NCI-H1694 treated with DMSO at 0.1 percent for 48 hours (cell line): ENCODE results near the gene KCNH4.

ENCODE experiments used
- DNase-seq: peaks from one replicate; lab custom pipeline; 2025; lab: John Stamatoyannopoulos, UW

KCNH4 gene

DNA sequence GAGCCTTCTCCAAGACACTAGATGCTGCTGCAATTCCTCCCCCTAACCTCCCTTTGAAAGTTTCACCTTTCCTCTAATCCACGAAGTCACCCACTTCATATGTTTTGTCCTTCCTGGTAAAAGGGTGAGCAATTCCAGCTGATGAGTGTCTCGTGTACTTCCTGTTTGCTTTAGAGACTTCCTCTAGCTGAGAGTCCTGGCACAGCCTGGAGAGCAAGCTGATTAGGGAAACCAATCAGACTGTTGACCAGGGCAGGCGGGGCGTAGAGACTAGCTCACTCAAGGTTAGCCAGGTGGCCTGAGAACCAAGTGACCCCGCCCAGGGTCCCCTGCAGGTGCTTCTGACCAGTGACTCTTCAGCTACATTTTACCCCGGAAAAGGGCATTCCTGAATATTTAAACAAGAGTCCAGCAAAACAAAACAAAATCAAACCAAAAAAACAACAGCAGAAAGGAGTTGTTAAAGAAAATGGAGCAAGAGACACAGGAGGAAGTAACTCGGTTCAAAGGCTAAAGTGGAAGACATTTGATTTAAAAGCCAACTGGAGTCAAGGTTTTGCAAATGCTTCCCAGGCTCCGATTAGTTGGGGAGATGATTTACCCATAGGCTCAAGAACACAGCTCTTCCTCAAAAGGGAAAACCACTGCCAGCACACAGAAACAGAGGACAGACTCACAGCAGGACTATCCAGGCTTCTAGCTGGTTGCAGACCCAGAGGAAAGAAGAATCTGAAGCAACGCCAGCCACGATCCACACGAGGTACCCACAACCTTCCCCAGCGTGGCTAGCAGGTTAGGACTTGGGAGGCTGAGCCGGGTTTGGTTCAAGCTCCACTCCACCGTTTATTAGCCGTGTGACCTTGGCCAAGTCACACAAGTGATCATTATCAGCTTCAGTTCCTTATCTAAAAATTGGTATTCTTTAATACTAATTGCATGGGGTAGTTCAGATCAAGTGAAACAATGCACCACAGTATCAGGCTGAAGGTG, 45.0 kb downstream of the KCNH4 start:
- DNase-seq: no peak

DNA sequence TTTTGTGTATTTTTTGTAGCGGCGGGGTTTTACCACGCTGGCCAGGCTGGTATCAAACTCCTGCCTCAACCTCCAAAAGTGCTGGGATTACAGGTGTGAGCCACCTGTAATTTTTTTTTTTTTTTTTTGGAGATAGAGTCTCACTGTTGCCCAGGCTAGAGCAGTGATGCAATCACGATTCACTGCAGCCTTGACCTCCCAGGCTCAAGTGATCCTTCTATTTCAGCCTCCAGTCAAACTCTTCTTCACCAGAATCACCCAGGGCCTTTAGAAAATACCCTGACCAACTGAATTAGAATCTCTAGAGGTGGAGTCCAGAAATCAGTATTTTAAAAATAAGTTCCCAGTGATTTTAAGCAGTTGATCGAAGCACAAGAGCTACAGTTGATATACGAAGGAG, 45.8 kb downstream of the KCNH4 start:
- no peak for DNase-seq

DNA sequence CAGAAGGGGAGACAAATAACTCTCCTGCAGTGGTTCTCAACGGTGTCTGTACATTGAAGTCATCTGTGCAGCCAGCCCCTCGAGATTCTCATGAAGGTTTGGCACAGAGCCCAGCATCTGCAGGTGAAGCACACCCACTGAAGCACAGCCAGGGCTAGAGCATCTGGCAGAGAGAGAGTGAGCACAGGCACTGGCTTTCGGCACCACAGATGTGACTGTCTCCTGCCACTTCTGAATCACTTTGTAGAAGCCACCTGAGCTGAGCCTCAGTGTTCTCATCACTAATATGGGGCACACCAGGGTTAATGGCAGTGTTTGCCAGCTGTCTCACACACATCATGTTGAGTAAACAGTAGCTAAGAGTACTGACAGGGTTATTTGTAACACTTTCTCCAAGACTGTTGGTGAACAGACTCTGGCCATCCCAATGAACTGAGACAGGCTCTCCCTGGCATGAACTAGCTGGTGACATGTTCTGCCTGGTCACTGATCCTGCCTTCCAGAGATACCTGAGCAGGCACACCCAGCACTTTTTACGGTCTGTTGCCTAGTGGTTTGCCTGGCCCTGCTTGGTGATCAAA, 47.4 kb downstream of the KCNH4 start:
- DNase-seq: peak; percentile 37

DNA sequence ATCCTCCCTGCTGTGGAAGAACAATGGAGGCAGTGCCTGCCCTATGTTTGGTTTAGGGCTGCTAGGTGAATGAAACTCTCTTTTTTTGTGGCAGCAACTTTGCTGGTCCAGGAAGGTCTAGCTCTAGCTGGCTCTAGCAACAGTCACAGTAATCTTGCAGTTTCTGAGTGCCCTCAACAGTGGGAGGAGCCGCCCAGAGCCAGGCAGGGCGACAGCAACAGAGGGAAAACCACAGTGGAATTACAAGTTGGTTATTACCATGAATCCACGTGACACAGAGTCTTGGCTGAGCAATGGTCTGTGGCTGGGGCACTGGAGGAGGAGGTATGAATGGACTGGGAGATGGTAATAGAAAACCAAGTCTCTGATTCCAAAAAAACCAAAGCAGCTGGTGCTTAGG, 48.0 kb downstream of the KCNH4 start:
- no peak for DNase-seq

DNA sequence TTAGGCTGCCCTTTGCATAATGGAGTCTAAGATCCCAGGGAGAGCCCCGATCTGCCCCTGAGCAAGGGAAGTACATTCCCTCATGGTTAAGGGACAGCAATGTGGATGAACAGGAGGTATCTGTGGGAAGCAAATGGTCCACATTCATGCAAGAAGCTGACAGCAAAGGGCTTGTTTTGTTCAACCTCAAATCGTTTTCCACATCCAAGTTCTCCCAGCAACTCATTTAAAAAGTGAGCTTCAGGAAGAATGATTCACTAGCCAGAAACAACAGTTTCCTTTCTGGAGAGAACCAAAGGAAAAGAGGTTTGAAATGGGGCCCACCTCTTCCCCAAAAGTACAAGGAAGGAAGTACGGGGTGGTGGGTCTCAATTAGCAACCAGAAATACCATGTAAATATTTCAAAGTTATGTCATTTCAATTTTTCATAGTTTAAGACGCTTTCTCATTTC, 48.9 kb downstream of the KCNH4 start:
- no peak for DNase-seq

DNA sequence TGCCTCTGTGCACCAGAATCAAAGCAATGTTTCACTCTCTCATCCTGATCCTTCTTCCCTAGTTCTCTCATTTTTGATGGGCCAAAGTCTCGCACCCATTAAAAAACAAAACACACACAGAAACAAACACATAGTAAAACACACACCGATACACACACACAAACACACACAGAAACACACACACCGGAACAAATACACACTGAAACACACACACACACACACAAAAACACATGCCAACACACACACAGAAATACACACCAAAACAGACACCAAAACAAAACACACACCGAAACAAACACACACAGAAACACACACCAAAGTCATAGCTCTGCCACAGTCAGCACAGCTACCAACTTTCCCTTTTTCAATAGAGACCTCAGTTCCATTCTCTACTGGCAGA, 49.7 kb downstream of the KCNH4 start:
- no peak for DNase-seq

DNA sequence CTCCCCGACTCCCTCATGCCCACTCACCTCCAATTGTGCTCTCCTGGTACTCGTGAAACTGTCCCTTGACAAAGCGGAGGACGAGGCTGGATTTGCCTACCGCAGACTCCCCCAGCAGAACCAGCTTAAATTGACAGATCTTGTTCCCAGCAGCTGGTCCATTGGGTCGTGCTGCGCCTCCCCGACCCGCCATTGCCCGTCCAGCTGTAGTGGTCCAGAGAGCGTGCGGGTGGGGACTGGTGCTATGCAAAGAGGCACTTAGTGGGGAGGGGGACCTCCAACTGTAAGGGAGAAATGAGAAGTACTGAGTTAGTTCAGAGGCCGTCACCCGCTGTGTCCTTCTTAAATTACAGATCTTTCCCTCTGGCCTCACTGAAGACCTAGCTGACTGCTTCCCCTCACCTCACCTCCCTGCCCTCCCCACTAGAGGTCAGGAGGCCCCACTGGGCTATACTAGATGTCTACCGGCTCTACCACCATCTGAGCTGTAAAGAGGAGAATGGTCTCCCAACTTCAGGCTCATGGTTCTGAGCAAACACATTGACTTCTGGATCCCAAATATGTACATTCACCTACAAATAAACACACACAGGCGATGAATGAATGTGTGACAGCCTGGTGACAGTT, 50.5 kb downstream of the KCNH4 start:
- DNase-seq: no peak

DNA sequence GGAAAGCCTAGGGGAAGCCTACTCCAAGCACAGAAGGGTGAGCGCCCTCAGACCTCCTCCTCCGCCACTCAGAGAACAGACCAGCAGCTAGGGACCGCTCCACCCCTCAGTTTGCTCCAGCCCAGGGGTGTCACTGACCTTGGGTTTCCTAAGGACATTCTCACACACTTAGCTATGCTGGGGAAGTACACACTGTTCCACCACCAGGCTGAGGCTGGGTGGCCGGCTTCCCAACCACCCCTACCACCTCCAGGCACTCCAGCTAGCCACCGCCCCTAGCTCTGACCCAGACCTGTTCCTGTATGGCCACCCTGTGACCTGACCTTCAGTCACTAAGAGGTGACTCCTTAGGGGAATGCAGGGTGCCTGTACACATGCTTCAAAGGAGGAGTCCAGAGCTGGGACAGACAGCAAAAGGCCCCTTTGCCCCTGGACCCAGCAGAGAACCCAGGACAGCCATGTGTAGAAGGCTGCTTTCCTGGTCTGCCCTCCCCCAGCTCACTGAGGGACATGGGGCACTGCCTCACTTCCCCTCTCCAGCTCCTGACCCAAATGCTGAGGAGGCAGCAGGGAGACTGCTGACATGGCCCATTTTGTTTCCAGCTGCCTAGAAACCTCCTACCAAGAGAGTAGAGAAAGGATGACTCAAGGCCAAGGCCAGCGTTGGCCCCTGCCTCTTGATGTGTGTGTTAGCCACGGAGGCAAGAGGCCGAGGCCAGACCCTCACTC, 51.7 kb downstream of the KCNH4 start:
- DNase-seq: no peak

DNA sequence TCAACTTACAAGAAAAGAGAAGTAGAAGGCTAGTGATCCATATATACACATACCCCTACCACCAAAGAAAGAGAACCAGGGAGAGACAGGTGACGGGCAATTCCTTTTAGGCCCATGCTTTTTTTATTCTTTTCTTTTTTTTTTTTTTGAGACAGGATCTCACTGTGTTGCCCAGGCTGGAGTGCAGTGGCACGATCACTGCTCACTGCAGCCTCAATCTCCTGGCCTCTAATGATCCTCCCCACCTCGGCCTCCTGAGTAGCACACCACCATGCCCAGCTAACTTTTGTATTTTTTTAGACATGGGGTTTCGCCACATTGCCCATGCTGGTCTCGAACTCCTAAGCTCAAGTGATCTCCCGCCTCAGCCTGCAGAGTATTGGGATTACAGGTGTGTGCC, 53.5 kb downstream of the KCNH4 start:
- DNase-seq: no peak

DNA sequence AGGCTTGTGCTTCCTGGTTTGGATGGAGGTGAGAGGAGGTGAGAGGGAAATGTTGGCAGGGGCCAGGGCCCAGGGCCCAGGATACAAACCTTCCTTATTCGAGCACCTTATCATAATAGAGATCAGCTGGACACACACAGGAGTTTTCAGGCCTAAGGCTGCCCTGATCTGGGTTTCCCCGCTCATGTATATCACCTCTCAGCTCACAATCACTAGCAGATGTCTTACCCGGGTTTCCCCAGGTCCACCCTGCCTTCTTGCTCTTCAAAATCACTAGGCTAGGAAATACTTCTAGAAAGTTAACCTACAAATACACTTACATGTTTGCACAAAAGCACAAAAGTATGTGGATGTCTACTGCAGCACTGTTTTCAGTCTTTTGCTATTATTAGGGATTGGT, 54.1 kb downstream of the KCNH4 start:
- no peak for DNase-seq

DNA sequence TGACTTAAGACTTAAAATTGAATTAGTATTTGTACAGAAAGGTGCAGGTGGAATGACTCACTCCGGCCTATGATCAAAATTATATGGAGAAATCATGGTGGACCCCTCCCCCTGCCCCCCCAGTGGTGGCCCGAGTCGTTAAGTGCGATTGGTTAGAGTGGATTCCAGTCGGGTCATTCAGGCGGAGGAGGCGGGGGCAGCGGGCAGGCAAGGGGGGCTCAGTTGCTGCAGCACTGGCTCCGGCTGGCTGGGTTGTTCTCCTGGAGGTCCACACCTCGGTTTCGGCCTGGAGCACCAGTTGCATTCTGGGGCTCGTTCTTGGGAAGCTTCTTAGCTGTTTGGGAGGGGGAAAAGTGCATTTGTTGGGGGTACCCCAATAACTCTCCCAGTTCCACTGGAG, 55.4 kb downstream of the KCNH4 start:
- DNase-seq: no peak

DNA sequence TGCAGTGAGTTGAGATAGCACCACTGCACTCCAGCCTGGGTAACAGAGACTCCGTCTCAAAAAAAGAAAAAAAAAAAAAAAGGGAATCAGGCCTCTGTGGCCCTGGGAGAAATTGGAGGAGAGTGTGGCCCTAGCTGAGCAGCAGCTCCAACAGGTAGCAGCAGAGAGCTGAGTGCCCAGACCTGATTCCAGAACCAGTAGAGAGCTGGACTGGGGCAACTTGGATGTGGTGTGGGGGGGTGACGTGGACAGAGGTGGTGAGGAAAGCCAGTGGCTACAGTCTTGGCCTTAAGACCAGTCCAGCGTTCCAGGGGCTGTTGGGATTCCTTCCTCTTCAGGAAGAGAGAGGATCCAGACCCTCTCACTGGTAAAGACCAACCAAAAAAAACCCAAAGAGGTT, 56.7 kb downstream of the KCNH4 start:
- DNase-seq: no peak

DNA sequence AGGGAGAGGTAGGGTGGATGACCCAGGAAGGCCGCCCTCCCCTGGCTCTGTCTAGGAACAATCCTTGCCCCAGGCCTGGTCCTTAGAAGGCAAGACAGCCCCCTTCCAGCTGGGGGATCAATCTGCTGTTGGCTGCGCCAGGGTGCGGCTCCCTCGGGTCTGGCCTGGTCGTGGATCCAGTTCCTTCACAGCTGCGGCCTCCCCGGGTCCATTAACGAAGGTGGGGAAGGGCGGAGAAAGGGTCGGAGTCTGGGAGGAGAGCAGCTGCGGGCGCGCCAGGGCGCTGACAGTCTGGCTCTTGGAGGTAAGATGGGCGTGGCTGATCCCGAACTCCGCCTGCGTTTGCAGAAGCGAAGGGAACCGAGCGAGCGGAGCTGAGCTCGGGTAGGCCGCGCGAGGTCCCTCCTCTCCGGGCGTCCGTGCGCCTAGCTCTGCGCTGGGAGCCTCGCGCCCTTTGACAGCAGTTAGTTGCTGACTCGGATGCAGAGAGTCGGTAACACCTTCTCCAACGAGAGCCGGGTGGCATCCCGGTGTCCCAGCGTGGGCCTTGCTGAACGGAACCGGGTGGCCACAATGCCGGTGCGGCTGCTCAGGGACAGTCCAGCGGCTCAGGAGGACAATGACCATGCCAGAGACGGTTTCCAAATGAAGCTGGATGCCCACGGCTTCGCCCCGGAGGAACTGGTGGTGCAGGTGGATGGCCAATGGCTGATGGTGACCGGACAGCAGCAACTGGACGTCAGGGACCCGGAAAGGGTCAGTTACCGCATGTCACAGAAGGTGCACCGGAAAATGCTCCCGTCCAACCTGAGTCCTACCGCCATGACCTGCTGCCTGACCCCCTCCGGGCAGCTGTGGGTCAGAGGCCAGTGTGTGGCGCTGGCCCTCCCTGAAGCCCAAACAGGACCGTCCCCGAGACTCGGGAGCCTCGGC, 58.3 kb downstream of the KCNH4 start, which contains the start of gene HSPB9:
TSS of gene HSPB9 (plus strand) at position 434 of the 933 bp plus-strand sequence. CDS start at position 481, 47 bp downstream.
- DNase-seq: no peak

DNA sequence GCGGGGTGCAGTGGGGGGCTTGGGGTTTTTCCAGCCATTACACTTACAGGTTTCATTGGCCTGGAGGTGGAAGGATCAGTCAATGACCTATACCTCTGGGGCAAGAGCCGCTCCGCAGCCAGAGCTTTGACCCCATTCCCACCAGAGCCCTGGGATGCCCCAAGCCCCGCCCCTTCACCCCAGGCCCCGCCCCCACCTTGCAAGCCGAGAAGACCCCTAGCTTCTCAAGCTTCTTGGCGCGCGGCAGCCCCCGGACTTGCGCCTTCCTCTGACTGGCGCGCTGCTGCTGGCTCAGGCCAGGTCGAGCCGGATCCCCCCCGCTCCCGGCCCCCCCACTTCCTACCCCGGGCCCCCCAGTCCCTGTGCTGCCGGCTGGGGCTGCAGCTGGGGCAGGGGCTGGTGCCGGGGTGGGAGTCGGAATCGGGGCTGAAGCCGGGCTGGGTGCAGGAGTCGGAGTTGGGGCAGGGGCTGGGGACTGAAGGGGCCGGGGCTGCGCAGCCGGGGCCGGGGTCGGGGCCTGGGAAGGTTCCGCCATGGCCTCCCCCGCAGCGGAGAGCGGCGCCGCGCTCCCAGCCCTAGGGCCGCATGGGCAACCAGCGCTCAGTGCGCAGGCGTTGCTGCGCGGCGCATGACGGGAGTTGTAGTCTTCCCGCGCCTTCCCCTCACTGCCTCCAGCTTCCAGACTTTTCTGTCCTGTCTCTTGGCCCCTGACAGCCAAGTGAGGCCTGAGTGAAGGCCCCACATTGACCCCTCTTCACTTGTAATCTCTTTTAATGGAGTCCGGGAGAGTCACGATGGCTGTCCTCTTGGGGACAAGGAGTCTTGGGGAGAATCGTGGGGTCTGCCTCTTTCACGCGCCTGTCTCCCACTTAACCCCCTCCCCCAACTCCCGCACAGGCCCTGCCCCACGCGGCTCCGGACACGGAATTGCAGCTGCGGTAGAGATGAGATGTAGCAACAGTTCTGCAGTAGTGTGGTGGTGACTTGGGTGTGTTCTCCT, 59.9 kb downstream of the KCNH4 start, which contains the start of gene KAT2A:
TSS of gene KAT2A (minus strand) at position 598 of the 1,000 bp plus-strand sequence. CDS start at position 535, 63 bp downstream.
- DNase-seq: peak; percentile 62

DNA sequence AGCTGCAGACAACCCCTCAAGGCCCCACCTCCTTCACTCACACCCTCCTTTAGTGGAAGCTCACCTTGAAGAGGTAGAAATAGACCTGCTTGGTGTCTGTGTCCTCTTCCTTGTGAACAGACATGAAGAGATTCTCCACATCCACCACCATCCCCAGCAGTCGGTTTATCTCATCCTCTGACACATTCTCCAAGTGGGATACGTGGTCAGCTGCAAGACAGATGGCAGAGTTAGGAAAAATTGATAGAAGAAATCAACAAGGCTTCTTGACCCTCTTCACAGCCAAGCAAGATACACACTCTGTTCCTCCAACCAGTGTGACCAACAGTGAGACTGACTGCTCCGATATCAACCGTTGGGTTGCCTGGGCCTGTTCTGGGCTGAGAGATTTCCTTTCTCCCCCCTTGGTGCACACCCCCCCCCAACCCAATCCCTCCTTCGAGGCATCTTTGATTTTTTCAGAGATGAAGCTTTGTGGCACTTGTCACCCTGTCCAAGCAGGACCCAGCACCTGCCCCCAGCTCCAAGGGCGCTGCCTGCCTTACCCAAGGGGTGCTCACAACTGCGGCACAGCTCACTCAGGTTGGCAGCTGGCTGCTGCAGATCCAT, 60.7 kb downstream of the KCNH4 start:
- DNase-seq: no peak

DNA sequence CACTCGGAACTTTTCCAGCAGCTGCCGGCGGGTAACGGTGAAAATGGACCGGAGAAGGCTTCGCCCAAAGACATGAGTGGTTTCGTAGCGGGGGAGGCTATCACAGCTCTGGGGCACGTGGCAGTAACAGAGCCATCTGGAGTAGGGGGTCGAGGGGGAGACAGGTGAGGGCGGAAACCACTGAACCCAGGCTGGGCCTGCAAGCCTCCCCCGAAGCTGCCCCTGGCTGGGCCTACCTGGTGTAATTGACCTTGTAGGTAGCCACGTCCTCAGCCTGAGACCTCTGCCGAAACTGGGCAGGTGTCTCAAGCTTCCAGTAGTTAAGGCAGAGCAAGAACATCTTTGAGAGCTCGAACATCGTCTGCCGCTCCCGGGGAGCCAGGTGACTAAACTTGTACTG, 61.6 kb downstream of the KCNH4 start:
- no peak for DNase-seq

DNA sequence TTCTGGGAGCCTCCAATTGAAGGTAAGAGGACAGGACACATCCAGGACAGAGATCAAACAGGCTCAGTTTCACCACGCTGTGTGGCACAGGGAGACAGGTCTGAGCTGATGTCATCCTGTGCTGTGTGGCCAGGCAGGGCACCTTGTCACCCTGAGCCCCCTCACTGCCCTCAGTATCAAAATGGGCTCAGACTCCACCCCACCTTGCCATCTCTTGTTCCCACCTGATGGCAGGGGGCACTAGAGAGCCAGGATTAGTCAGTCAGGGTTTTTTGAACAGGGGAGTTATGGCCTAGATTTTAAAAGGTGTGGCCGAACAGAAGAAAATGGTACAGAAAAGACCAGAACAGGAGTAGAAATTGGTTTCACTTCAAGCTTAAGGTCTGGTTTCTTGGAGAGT, 62.4 kb downstream of the KCNH4 start:
- DNase-seq: no peak

DNA sequence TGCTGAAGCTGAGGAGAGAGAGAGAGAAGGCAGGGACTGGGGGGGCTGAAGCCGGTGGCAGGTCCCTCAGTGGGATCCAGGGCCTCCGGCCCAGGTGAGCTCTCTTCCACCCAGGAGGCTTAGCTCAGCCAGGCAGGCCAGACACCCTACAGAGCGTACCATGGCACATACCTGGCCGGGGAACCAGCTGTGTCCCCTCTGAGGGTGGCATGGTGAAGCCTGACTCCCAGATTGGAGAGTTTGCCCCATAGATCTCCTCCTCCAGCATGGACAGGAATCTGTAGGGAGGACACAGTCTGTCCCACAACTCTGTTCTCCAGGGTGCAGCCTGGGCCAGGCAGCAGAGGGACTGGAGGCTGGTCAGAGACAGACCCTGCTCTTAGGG, 62.8 kb downstream of the KCNH4 start:
- no peak for DNase-seq
